Measurements from ENCODE around the gene ZC3H7B.

- no peak for TF ChIP-seq TAF1 (IDR thresholded peaks at IDR 0.05; ENCODE audit: low read depth, low read length)
- no peak for TF ChIP-seq POLR2A (IDR thresholded peaks at IDR 0.05; ENCODE audit: low read depth, low read length)
- TF ChIP-seq POLR2AphosphoS5 (IDR thresholded peaks at IDR 0.05; ENCODE audit: low read depth, low read length) = no peak
- TF ChIP-seq POU2F2 (IDR thresholded peaks at IDR 0.05; ENCODE audit: low read depth, low read length) = no peak
- no peak for TF ChIP-seq PAX5 (IDR thresholded peaks at IDR 0.05; ENCODE audit: insufficient read depth, low read length, severe bottlenecking)
These were observed 37.4 kb downstream of the ZC3H7B start for GRCh38 chr22:41338614-41339212.
